CD4-positive, alpha-beta T cell treated with Interferon alpha-2 for 1 hour (primary cell): Measurements from ENCODE around the gene MKRN2OS.
A peak's percentile ranks its signal among the peaks of the same experiment; 100 is the strongest.
"Not testable (repeated sequence)": the region's sequence is repeated elsewhere in the genome, so short reads cannot be mapped to it uniquely, and the experiment has no call there.

Experiments
- DNase-seq, 2 donors: peaks; one replicate each; pipeline ENCODE4 v3.0.0-alpha.2; 2020 to 2022

MKRN2OS gene

DNA sequence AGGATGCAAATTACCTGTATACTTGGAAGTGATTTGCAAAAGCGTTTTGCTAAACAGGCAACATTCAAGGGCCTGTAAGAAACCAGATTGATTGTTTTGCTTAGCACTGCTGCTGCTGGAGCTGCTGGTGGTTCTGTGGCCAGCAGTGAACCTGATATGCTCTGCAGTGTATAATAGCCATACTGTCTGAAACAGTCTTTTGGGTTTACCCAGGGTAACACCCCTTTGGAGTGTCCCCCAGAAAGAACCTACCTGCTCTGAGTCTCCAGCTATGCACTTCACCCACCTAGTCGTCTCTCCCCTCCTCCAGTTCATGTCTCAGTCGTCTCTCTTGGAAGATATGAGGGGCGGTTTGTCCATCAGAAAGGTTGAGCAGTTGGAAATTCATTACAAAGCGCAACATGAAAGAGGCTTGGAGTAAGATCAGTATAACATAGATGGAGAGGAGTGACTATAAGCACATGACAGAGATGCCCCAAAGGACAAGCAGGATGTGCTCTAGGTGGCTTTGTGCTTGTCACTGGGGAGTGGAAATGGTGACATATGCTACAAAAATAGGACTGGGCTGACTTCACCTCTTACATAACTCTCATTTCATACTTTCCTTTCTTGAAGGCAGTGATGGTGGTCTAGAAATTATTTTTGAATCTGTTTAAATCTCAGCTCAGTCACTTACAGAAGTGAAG lies 15.3 kb upstream of the MKRN2OS start:
- no peak for DNase-seq

DNA sequence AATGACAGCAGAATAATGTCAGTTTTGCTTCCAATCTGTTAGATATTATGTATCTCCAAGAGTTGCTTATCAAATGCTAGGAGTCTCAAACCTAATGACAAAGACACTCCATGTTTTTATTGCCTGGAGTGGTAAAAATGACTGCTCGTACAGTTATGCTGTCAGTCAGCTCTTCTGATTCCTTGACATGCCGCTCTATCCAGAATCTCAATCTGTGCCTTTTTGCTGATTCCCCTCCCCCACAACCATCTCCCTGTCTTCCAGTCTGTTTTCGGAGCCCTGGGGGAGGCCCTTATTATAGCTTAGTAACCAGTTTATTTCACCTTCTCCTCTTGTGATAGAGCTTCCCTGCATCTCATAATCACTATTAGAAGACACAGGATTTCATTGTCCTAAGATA lies 14.2 kb upstream of the MKRN2OS start:
- no peak for DNase-seq

DNA sequence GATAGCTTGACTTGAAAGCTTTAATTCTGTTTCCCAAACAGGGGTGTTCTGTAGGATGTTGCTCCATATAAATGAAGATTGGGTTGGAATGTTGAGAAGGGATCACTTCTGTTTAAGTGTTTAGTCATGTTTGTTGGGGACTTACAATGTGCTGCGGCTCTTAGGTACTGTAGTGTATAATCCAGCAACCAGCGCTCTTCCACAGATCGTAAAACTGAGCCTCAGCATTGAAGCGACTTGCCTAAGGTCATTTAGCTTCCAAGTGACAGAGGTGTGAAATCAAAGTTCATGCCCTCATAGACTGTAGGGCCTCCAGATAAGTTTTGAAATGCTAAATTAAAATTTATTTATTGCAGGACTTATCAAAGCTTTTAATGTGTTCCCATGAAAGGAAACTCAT lies 13.4 kb upstream of the MKRN2OS start:
- DNase-seq = no peak

DNA sequence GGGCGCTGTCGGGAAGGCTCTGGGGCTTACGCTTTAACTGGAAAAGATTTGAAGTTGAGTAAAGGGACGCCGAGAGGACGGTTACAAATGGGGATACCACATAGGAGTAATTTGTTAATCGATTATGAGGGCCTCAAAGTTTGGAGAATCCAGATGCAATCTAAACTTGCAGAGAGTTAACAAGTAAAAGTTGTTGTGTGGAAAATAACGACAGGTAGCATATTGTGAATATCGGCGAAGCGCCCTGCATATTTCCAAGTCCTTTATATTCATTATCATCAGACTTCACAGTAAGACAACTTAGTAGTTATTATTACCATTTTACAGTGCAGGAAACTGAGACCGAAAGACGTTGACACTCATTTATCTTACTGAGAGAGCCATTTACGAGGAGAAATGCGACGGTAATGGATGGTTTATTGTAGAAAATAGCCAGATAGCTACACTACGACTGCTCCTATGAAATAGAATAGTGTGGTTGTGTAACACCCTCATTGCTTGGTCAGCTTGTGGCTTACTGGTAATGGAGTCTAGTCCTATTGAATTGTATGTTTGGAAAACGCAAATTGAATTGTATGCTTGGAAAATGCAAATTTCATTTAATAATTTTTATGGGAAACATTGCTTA lies 12.3 kb upstream of the MKRN2OS start:
- no peak for DNase-seq

DNA sequence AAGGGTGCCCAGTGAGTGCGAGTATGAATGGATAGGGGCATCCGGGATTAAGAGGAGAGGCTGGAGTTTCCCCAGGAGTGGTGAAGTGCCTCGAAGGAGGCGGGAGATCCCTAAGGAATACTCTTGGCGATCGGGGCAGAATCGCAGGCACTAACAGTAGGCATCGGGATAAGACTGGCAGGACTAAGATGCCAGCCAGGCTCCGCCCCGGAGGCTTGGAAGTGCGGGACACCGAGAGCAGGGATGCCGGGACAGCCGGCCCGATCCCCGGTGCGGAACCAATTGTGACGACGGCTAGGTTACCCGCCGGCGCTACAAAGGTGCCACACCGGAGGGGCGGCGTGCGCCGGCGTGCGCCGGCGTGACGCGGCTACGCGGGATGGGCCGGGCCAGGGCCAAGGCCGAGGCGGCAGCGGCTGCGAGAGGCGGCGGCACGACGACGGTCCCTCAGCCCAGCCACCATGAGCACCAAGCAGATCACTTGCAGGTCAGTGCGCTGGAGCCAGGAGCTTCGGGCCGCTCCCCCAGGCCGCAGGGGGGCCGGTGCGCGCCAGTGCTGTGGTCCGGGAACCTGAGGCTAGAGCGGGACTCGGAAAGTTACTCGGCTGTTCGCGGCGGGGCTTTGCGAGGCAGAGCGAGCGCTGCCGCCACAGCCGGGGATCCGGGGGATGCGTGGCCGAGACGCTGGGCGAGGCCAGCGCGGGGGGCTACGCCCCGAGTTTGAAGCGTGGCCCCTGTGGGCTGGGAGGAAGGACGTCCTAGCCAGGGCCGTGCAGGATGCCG lies 11.6 kb upstream of the MKRN2OS start, which contains the start of gene MKRN2:
Gene MKRN2 (plus strand): TSS at position 398 of the 783 bp plus-strand sequence. CDS start 64 bp downstream, at position 462.
- DNase-seq = peak; percentile 80 to 89

DNA sequence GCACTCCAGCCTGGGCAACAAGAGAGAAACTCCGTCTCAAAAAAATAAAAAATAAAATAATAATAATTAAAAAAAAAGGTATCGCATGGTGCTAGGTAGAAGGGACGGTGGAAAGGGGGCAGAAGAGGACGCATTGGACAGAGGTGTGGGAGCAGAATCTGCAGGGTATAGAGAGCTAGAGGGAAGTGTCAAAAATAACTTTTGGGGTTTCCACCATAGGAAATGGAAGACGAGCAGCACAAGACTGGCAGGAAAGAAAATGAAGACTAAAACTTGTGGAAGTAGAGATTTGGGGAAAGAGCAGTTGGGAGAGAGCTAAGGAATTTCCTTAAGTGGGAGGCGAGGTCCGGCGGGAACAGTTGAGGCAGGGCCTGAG lies 11.0 kb upstream of the MKRN2OS start:
- no peak for DNase-seq

DNA sequence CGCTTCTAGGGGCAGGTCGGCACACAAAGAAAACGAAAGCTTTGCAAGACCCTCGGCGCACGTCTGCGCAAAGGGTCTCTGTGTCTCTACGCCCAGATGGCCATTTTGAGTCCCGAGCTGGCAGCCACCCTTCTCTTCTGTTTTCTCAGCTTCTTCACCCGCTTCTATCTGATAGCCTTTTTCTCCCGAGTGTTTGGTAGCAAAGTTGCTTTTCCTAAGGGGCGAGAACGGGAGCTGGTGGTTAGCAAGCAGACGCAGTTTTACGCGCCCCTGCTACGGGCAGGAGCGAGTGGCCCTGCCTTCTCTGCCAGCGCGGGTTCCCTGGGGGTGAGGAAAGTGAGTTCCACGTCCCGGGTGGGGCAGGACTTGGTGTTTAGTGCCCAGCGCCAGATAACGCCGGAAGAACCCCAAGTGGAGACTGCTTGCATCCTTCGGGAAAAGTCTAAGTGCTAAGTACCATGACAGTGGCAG lies 8.7 kb upstream of the MKRN2OS start:
- DNase-seq = no peak

DNA sequence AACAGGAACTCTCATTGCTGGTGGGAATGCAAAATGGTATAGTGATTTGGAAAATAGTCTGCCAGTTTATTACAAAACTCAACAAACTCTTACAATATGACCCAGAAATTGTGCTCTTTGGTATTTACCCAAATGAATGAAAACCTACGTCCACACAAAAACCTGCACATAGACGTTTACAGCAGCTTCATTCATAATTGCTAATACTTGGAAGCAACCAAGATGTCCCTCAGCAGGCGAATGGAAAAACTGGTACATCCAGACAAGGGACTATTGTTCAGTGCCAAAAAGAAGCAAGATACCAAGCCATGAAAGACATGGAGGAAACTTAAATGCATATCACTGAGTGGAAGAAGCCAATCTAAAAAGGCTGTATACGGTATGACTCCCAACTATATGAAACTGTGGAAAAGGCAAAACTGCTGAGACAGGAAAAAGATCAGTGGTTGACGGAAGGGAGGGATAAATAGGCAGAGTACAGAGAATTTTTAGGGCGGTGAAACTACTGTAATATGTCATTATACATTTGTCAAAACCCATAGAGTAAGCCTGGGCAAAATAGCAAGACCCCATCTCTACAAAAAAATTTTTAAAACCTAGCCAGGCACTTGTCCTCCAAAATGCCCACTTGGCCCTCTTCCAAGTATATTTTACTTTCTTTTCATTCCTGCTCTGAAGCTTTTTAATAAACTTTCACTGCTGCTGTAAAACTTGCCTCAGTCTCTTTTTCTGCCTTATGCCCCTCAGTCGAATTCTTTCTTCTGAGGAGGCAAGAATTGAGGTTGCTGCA lies 4.9 kb upstream of the MKRN2OS start:
- no peak for DNase-seq

DNA sequence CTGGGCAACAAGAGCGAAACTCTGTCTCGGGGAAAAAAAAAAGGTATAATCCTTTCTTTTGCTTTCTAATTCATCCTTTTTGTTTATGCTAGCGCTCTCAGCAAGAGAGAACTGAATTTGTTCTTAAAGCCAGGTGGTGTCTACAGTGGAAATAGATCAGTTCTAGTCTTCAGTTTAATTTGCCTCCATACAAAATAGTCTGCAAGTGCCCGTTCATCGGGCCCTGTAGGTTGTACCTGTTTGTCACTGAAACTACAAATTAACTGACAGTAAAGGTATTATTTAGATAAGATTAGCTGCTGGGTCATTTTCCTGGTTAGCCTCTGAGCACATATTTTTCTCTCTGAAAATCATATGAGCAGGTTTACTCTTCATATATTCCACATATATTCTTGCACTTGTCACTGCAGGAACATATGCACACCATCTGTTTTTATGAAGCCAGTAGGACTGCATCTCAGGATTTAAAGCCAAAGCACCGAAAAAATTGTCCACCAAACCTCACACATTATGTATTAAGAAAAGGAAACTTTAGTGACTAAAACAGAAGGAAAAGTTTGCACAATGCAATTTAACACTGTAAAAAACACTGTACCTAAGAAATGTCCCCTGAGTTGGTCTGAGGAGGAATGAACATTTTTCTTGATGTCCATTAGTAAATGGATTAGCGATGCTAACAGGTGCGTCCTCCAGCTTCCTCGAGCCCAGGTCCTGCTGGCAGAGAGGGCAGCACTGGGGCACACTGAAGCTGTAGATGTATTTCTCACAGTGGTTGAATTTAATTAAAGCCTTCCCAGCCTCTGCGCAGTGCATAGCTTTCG lies 437 bp downstream of the MKRN2OS start:
- no peak for DNase-seq

DNA sequence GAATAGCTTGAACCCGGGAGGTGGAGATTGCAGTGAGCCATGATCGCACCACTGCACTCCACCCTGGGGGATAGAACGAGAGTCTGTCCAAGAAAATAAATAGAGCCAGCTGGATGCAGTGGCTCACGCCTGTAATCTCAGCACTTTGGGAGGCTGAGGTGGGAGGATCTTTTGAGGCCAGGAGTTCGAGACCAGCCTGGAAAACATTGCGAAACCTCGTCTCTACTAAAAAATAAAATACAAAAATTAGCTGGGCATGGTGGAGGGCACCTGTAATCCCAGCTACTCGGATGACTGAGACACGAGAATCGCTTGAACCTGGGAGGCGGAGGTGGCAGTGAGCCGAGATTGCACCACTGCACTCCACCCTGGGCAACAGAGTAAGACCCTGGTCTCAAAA lies 1.8 kb downstream of the MKRN2OS start:
- DNase-seq = not testable (repeated sequence)

DNA sequence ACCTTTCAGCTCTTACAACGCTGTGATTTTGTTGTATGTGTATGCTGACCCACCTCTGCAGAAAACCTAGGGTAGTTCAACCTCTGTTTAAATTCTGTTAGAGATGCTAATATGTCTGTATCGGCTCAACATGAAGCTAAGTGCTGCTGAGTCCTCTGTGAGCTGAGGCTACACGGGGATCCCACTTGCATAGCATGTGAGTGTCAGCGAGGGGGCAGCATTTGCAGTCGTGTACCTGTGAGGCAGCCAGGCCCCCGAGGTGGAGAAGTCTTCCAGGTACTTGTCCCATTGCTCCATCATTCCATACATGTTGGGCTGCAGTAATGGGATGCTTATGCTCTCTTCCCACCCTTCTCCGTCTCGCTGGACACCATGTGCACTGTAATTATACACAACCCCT lies 3.7 kb downstream of the MKRN2OS start:
- DNase-seq = no peak

DNA sequence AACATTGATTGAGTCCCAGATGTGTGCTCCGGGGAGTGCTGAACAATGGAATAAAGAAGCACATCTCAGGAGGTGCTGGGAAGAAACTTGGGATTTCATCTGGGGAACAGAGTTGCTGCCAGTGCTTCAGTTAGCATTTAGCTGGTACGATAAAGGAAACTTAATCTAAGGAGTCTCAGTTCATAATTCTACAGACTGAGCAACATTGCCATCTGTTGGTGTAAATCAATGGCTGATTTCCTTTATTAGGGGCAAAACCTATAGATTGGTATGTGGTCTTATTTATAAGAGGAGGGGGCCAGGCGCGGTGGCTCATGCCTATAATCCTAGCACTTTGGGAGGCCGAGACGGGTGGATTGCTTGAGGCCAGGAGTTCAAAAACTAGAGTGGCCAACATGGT lies 8.9 kb downstream of the MKRN2OS start:
- DNase-seq = no peak

DNA sequence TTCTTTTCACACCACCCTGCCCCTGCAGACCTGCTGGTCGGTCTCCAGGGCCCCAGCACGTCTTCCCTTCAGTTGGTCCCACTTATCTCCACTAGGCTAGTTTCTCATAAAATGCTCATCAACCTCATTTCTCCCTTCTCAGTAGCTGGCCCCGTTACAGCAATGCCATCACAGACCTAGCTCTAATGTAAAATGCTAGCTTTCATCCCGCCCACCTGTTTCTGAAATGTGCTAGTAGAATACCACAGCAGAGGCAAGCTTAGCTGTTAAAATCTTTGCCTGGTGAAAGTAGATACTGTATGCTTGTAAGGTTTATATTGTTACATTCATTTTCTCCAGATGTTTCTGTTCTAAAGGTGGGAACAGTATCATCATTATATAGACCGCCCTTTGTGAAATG lies 13.1 kb downstream of the MKRN2OS start:
- no peak for DNase-seq

DNA sequence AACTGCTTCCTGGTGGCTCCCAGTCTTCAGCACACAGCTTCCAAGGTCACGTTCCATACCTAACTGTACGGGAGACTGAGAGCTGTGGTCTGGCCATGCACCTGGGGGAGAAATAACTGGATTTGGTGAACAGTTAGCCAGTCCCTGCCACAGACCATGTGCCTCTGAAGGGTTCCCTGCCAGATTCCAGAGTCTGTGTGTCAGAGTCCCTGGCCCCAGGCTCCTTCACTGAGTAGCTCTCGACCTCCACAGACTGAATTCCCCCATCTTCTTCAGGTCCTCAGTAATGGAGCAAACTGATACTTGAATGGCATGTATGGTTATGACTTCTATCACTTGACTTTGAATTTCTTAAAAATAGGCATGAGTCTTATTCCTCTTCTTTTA lies 17.5 kb downstream of the MKRN2OS start:
- no peak for DNase-seq

DNA sequence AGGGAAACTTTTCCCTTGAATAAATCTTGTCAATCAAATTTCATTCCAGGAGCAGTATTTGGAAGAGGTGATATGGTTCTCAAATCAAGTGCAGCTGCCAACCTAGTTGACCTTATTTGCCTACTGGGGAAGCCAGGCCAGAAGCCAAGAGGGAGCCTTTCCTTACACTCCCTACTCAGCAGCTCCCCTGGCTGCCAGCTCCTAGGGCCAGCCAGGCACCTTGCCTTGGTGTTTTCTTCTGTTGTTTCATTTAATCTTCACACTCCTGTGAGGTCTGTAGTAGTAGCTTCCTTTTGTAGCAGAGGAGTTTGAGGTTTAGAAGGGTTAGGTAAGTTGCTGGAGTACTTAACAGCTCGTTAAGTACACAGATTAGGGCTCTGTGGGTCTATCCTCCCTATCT lies 22.6 kb downstream of the MKRN2OS start:
- DNase-seq = no peak

DNA sequence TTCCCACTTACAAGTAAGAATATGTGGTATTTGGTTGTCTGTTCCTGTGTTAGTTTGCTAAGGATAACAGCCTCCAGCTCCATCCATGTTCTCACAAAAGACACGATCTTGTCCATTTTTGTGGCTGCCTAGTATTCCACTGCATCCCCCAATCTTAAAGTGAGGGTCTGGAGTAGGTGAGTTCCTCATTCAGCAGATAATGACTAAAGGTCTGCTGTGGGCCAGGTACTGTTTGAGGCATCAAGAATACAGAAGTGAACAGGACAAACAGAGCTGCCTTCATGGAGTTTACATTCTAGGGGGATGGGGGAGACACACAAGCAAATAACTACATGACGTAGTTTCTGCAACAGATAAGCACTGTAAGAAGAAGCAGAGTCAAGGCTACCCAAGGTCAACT lies 24.3 kb downstream of the MKRN2OS start:
- DNase-seq = no peak

DNA sequence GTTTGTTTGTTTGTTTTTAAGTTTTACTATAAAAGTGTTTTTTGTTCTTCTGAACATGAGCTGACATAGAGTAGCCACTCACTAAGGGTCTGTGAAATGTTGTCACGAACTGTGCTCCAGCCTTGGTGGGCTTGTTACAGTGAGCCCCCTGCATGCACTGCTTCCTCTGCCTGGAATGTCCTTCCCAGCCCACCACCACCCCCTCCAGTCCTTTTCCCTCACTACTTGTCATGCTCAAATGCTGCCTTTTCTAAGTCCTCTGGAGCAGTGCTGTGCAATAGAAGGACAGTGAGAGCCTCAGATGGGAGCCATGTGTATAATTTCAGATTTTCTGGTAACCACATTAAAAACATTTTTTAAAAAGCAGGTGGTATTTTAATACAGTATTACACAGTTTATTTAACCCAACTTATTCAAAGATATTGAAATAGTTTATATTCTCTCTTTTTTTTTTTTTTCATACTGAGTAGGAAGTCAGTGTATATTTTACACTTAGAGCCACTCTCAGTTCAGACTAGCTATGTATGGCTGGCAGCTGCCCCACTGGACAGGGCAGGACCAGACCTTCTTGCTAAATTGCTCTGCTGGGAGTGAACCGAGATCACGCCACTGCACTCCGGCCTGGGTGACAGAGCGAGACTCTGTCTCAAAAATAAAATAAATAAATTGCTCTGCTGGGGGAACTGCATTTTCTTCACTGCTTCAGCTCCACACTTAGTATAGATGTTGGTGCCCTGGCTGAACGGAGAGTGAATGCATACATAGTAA lies 26.9 kb downstream of the MKRN2OS start:
- DNase-seq = no peak

DNA sequence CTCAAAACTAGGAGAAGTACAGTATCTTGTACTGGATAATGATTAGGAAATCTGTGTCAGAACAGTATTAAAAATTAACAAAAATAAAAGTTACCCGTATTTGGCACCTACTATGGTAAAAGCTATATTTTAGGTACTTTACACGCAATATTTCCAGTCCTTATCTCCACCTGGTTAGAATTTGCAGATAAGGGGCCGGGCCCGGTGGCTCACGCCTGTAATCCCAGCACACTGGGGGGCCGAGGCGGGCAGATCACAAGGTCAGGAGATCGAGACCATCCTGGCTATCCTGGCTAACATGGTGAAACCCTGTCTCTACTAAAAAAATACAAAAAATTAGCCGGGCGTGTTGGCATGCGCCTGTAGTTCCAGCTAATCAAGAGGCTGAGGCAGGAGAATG lies 28.4 kb downstream of the MKRN2OS start:
- DNase-seq = no peak

DNA sequence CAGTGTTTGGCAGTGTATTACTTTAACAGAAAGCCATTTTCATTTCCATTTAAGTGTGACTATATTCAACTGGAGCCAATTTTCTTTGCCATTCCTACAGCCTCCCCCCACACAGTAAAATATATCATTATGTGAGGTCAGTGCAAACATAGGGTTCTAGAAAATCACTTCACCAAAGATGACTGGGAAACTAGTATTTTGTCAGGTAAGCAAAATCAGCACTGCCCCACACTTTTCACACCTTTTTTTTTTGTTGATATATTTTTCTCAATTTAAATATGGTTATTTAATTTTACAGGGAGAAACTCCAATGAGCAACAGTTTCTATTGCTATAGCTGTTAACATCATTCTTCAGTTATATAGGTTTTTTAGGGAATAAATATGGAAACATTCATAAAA lies 29.7 kb downstream of the MKRN2OS start:
- DNase-seq = no peak

DNA sequence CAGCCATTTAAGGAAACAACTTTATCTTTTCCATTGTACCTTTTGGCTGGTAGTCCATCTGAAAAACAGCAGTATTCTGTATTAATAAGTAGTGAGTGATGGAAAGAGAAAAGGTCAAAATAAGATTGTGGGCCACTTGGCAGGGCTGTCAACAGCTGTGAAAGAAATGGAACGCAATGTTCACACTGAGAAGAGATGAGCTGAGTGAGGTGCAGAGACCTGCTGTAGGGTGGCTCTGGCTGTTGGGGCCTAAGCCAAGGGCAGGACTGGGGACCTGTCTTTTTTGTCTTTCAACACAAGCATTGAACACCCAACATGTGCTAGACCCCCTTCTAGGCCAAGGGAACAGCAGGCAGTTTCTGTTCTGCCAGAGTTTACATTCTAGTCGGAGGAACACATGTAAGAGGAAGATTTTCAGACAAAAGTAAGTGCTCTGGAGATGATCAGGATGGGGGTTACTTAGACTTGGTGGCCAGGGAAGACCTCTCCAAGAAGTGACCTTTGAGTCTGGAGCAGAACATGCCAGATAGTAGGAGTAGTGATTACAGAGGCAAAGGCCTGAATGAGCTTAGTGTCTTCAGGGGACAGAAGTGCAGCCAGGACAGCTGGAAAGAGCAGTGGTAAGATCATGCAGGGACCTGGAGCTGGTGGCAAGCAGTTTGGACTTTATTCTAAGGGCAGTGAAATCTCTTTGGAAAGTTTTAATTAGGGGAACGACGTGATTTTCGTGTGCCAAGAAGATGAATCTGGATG lies 31.4 kb downstream of the MKRN2OS start:
- DNase-seq = no peak
